IMR-90 (cell line): ENCODE results near the gene NOL4L. TPM values are rescaled to one million over a fixed set of nuclear protein-coding genes. Genes with fewer than 3 reads are reported as not detected.

Experiments used
- ATAC-seq: fragments of 200-7000 bp; cut with Tn5 transposase; 2 replicates; pipeline ENCODE4 v1.9.1; 2020; ENCODE audit warnings: low read depth, mild to moderate bottlenecking, moderate library complexity
- BruUV-seq: library from RNA; stranded (reverse); fragments of 400-500 nt; replicated peaks from 2 replicates; lab custom pipeline; 2021; lab: Mats Ljungman, UMichigan
- CTCF ChIA-PET: fragments of 300-600 bp; formaldehyde crosslinking; extraction: SDS; loops from one replicate; lab custom pipeline; 2021; ENCODE audit warnings: antibody characterized with exemption; lab: Yijun Ruan, JAX
- POLR2A ChIA-PET: fragments of 300-600 bp; sonication (Branson Sonifier 250); formaldehyde crosslinking; loops from one replicate; lab custom pipeline; 2022; ENCODE audit warnings: antibody characterized with exemption; ENCODE audit not compliant: unreplicated experiment; lab: Charles Lee
- DNase-seq: peaks from one replicate; pipeline ENCODE4 v3.0.0; 2013
- H2AFZ ChIP-seq: replicated peaks from 2 replicates; pipeline ENCODE3; 2013; ENCODE audit warnings: low read length, mild to moderate bottlenecking; ENCODE audit not compliant: poor library complexity
- H2AK5ac ChIP-seq: 2 replicates; pipeline ENCODE4 v1.6.1; 2013; ENCODE audit warnings: low read depth, low read length, inconsistent platforms
- H2AK9ac ChIP-seq: replicated peaks from 2 replicates; pipeline ENCODE3; 2013; ENCODE audit warnings: mild to moderate bottlenecking, low read depth, low read length, moderate library complexity; ENCODE audit not compliant: poor library complexity
- H2BK120ac ChIP-seq: 2 replicates; pipeline ENCODE4 v1.6.1; 2013; ENCODE audit warnings: low read depth, low read length, inconsistent platforms
- H2BK15ac ChIP-seq: 3 replicates; pipeline ENCODE4 v1.6.1; 2013; ENCODE audit warnings: low read depth, low read length, inconsistent platforms
- H2BK20ac ChIP-seq: 2 replicates; pipeline ENCODE4 v1.6.1; 2013; ENCODE audit warnings: low read depth, mild to moderate bottlenecking, inconsistent platforms, low read length, moderate library complexity
- H2BK5ac ChIP-seq: 2 replicates; pipeline ENCODE4 v1.6.1; 2013; ENCODE audit warnings: mild to moderate bottlenecking, low read depth, low read length, inconsistent platforms; ENCODE audit not compliant: poor library complexity, severe bottlenecking
- H3K14ac ChIP-seq: replicated peaks from 2 replicates; pipeline ENCODE4 v1.6.1; 2013; ENCODE audit warnings: low read depth, low read length, inconsistent platforms
- H3K18ac ChIP-seq: 2 replicates; pipeline ENCODE4 v1.6.1; 2013; ENCODE audit warnings: low read depth, low read length, control low read depth
- H3K23ac ChIP-seq: 2 replicates; pipeline ENCODE4 v1.6.1; 2013; ENCODE audit warnings: low read depth, low read length, inconsistent platforms
- H3K27ac ChIP-seq: 2 replicates; pipeline ENCODE4 v1.5.1; 2013; ENCODE audit warnings: mild to moderate bottlenecking, control low read depth, low read length; ENCODE audit not compliant: insufficient read depth
- H3K27me3 ChIP-seq: 2 replicates; pipeline ENCODE4 v1.6.1; 2013; ENCODE audit warnings: low read length; ENCODE audit not compliant: control insufficient read depth, insufficient read depth
- H3K36me3 ChIP-seq: 2 replicates; pipeline ENCODE4 v1.6.1; 2013; ENCODE audit warnings: low read length, mixed read lengths; ENCODE audit not compliant: control insufficient read depth, insufficient read depth
- H3K4ac ChIP-seq: 2 replicates; pipeline ENCODE4 v1.6.1; 2013; ENCODE audit warnings: low read depth, low read length, inconsistent platforms
- H3K4me1 ChIP-seq: 2 replicates; pipeline ENCODE4 v1.6.1; 2013; ENCODE audit warnings: low read length, mixed read lengths; ENCODE audit not compliant: control insufficient read depth, insufficient read depth
- H3K4me2 ChIP-seq: 2 replicates; pipeline ENCODE4 v1.6.1; 2013; ENCODE audit warnings: low read depth, mild to moderate bottlenecking, control low read depth, low read length, moderate library complexity
- H3K4me3 ChIP-seq: 2 replicates; pipeline ENCODE4 v1.5.1; 2013; ENCODE audit warnings: low read depth, mild to moderate bottlenecking, control low read depth, low read length, moderate library complexity; ENCODE audit not compliant: insufficient read depth
- H3K56ac ChIP-seq: 2 replicates; pipeline ENCODE4 v1.6.1; 2013; ENCODE audit warnings: low read length, inconsistent platforms; ENCODE audit not compliant: insufficient read depth; ENCODE audit errors: extremely low read depth
- H3K79me1 ChIP-seq, 2 experiments: 2 replicates each; pipeline ENCODE4 v1.6.1; 2013; ENCODE audit warnings: low read length in 2 of 2, inconsistent platforms in 1 of 2, low read depth in 1 of 2
- H3K9ac ChIP-seq: 2 replicates; pipeline ENCODE4 v1.6.1; 2013; ENCODE audit warnings: low read depth, low read length, control low read depth
- H3K9me1 ChIP-seq: 2 replicates; pipeline ENCODE4 v1.6.1; 2013; ENCODE audit warnings: low read length, inconsistent platforms; ENCODE audit not compliant: insufficient read depth
- H3K9me3 ChIP-seq: 2 replicates; pipeline ENCODE4 v1.6.1; 2013; ENCODE audit warnings: low read length; ENCODE audit not compliant: control insufficient read depth, insufficient read depth
- H4K20me1 ChIP-seq: 2 replicates; pipeline ENCODE4 v1.6.1; 2013; ENCODE audit warnings: low read length, inconsistent platforms; ENCODE audit not compliant: insufficient read depth
- H4K5ac ChIP-seq: 2 replicates; pipeline ENCODE4 v1.6.1; 2013; ENCODE audit warnings: mild to moderate bottlenecking, low read depth, low read length, control low read depth
- H4K8ac ChIP-seq, 2 experiments: 2 replicates each; pipeline ENCODE4 v1.6.1; 2013; ENCODE audit warnings: low read depth in 2 of 2, low read length in 2 of 2, control low read depth in 1 of 2, inconsistent platforms in 1 of 2
- H4K91ac ChIP-seq: 2 replicates; pipeline ENCODE4 v1.6.1; 2013; ENCODE audit warnings: low read depth, low read length, inconsistent platforms; ENCODE audit not compliant: insufficient read depth
- BHLHE40 ChIP-seq: fragments of 150-350 bp; IDR thresholded peaks from 2 replicates; pipeline ENCODE4 v1.6.1; 2016; ENCODE audit warnings: mild to moderate bottlenecking, low read depth, low read length
- CEBPB ChIP-seq: IDR thresholded peaks from 2 replicates; pipeline ENCODE4 v1.6.1; 2012; ENCODE audit warnings: low read depth, low read length, improper control_type of control experiment
- CHD1 ChIP-seq: IDR thresholded peaks from 2 replicates; pipeline ENCODE4 v1.6.1; 2012; ENCODE audit warnings: low read depth, low read length, improper control_type of control experiment
- CTCF ChIP-seq: conservative IDR thresholded peaks from 2 replicates; pipeline ENCODE4 v1.5.1; 2012; ENCODE audit warnings: mild to moderate bottlenecking, low read depth, low read length, improper control_type of control experiment
- FOS ChIP-seq: fragments of 150-350 bp; IDR thresholded peaks from 2 replicates; pipeline ENCODE4 v1.6.1; 2016; ENCODE audit warnings: low read depth, low read length
- MAFK ChIP-seq: IDR thresholded peaks from 2 replicates; pipeline ENCODE4 v1.6.1; 2012; ENCODE audit warnings: low read depth, low read length, improper control_type of control experiment
- MAZ ChIP-seq: IDR thresholded peaks from 2 replicates; pipeline ENCODE4 v1.6.1; 2012; ENCODE audit warnings: low read depth, mild to moderate bottlenecking, low read length, improper control_type of control experiment, moderate library complexity, borderline replicate concordance
- POLR2A ChIP-seq: IDR thresholded peaks from 2 replicates; pipeline ENCODE4 v1.6.1; 2012; ENCODE audit warnings: mild to moderate bottlenecking, low read depth, low read length
- RAD21 ChIP-seq: IDR thresholded peaks from 2 replicates; pipeline ENCODE4 v1.6.1; 2012; ENCODE audit warnings: low read length, improper control_type of control experiment
- RCOR1 ChIP-seq: IDR thresholded peaks from 2 replicates; pipeline ENCODE4 v1.6.1; 2012; ENCODE audit warnings: mild to moderate bottlenecking, low read length, improper control_type of control experiment; ENCODE audit not compliant: insufficient replicate concordance
- RFX5 ChIP-seq: IDR thresholded peaks from 2 replicates; pipeline ENCODE4 v1.8.0; 2012; ENCODE audit warnings: low read depth, mild to moderate bottlenecking, low read length, moderate library complexity
- USF2 ChIP-seq: fragments of 150-350 bp; IDR thresholded peaks from 2 replicates; pipeline ENCODE4 v1.6.1; 2017; ENCODE audit warnings: mild to moderate bottlenecking, antibody characterized with exemption, low read length, low read depth
- WGBS, 2 experiments: methylation state at CpG; one replicate each; pipeline versions ENCODE4 v1.1.5 to v1.1.7; 2013; ENCODE audit warnings: missing lambda C conversion rate in 2 of 2; ENCODE audit not compliant: insufficient read length in 1 of 2; ENCODE audit errors: extremely low coverage in 2 of 2; 5-methylcytosine and 5-hydroxymethylcytosine counted together
- dilution Hi-C: fragments of 300-500 bp; cut with HindIII; formaldehyde crosslinking; loops from one replicate; pipeline ENCODE4 v1.14.3; 2018; ENCODE audit warnings: low sequenced_read_pairs; ENCODE audit not compliant: unreplicated experiment
- in situ Hi-C: fragments of 300-500 bp; cut with MboI; formaldehyde crosslinking; loops from 3 replicates; pipeline ENCODE4 v1.14.3; 2019; ENCODE audit warnings: low sequenced_read_pairs, inconsistent platforms, mixed read lengths
- intact Hi-C: fragments of 100-400 bp; cut with micrococcal nuclease; formaldehyde crosslinking; loops from 2 replicates; pipeline ENCODE4 v1.10.0; 2022
- polyA plus RNA-seq, 3 experiments: library from polyadenylated mRNA; depleted of rRNA; stranded (reverse); fragments of >200 nt; gene quantifications; 2 replicates each; pipeline ENCODE4 v1.2.3, GENCODE V29; 2012; ENCODE audit warnings: low replicate concordance in 1 of 3
- total RNA-seq: library from RNA; depleted of rRNA; stranded (reverse); fragments of >200 nt; gene quantifications from 2 replicates; pipeline ENCODE4 v1.2.3, GENCODE V29; 2012

NOL4L gene
- total and polyA plus RNA-seq, 2 of the 4 experiments (the other 2 are of a cell fraction), result 4.7 to 13.3 TPM

- no peak overlapping the region for H2BK5ac ChIP-seq
- no peak overlapping the region for H4K91ac ChIP-seq
- H2AFZ ChIP-seq, result peak overlapping the region; percentile 77
- peak; percentile 6 for DNase-seq
- peaks cover 7% of the 10 kb centered on the region; the same call in 1 of the 2 replicates for H3K9me1 ChIP-seq
- peaks cover 33% of the 10 kb centered on the region for H3K27me3 ChIP-seq
- no peak overlapping the region for H3K56ac ChIP-seq
- H3K9me3 ChIP-seq, result no peaks in the 10 kb centered on the region
- H2AK9ac ChIP-seq, result peak overlapping the region; percentile 5
- BruUV-seq, result no TSS peak
- intact Hi-C loops (no loop called here), in situ Hi-C loops (no loop called here), dilution Hi-C loops (no loop called here)
- ChIA-PET CTCF (no interaction called here), POLR2A (interaction anchor here (0.6 kb wide), 1 partner anchor 766 kb away, joined by 6 read pairs; no protein-coding TSS in a partner anchor)
- H3K9ac ChIP-seq, result no peak overlapping the region
- no peak overlapping the region for H3K14ac ChIP-seq
- H2AK5ac ChIP-seq, result no peak overlapping the region
- H2BK15ac ChIP-seq, result no peak overlapping the region
- TF ChIP-seq POLR2A (no peak), RAD21 (no peak), CTCF (no peak), CEBPB (no peak), MAZ (no peak), MAFK (no peak), USF2 (no peak), RCOR1 (no peak), BHLHE40 (no peak), RFX5 (no peak), FOS (no peak), CHD1 (no peak)
- H3K79me1 ChIP-seq, result no peaks in the 10 kb centered on the region
- no peak overlapping the region for H4K5ac ChIP-seq
- 1% methylated on average over 14 of the region's 68 CpGs; no CpG with 5 or more reads in 1 of the 2 experiments for WGBS, 2 experiments
- no peak overlapping the region for H3K27ac ChIP-seq
- H3K4me2 ChIP-seq, result peak overlapping the region; percentile 92
- H4K8ac ChIP-seq, result no peak overlapping the region
- peak; percentile 71 for ATAC-seq
- peaks cover 4% of the 10 kb centered on the region; the same call in 1 of the 2 replicates for H3K4me1 ChIP-seq
- no peak overlapping the region for H3K4ac ChIP-seq
- no peak overlapping the region for H3K23ac ChIP-seq
- H3K36me3 ChIP-seq, result no peaks in the 10 kb centered on the region
- H2BK20ac ChIP-seq, result no peak overlapping the region
- no peaks in the 10 kb centered on the region for H4K20me1 ChIP-seq
- H2BK120ac ChIP-seq, result no peak overlapping the region
- no peak overlapping the region for H3K18ac ChIP-seq
- H3K4me3 ChIP-seq, result peak overlapping the region; percentile 43
Observed at GRCh38 chr20:32535953-32536823, 48.9 kb downstream of the NOL4L start.
